WI38 (cell line): ENCODE measurements around the gene FAM3B.

Experiments
- H3K4me3 ChIP-seq: 2 replicates; pipeline ENCODE4 v1.5.1; 2011; ENCODE audit warnings: low read depth, mild to moderate bottlenecking, control low read depth, low read length
- TF ChIP-seq, protein P1 (sequence below): IDR thresholded peaks from 2 replicates; pipeline ENCODE4 v1.5.1; 2012; ENCODE audit warnings: low read depth, mild to moderate bottlenecking, control low read depth, low read length

Gene FAM3B

DNA sequence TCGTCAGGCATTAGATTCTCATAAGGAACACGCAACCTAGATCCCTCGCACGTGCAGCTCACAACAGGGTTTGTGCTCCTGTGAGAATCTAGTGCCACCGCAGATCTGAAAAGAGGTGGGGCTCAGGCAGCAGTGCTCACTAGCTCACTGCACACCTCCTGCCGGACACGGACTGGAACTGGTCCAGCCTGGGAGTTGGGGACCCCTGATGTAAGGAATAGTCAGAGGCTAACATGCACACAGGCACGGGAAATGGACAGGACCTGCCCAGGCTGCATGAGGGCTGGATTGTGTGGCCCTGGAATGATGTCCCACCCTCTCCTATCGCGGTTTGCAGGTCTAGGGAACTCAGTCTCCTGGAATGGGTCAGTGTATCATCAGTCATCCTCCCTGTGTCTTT, 86.2 kb downstream of the FAM3B start:
- no peak overlapping the region for H3K4me3 ChIP-seq
- TF ChIP-seq, protein P1, sequence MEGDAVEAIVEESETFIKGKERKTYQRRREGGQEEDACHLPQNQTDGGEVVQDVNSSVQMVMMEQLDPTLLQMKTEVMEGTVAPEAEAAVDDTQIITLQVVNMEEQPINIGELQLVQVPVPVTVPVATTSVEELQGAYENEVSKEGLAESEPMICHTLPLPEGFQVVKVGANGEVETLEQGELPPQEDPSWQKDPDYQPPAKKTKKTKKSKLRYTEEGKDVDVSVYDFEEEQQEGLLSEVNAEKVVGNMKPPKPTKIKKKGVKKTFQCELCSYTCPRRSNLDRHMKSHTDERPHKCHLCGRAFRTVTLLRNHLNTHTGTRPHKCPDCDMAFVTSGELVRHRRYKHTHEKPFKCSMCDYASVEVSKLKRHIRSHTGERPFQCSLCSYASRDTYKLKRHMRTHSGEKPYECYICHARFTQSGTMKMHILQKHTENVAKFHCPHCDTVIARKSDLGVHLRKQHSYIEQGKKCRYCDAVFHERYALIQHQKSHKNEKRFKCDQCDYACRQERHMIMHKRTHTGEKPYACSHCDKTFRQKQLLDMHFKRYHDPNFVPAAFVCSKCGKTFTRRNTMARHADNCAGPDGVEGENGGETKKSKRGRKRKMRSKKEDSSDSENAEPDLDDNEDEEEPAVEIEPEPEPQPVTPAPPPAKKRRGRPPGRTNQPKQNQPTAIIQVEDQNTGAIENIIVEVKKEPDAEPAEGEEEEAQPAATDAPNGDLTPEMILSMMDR = no peak

DNA sequence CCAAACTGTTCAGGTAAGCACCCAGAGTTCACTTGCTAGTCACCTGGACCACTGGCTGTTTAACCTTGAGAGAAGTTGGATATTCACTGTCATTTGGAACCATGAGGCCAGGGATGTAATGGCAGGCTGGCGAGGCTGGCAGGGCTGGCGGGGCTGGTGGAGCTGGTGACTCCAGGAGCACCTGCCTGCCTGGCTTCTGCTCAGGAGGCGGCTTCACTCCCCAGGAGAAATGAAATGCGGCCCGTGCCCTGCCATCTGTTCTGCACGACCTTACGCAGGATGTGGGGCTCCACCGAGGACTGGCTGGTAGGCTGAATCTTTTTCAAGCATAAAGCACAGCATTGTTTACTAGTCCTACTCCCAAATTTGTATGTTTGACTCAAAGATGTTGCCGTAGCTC, 86.7 kb downstream of the FAM3B start:
- H3K4me3 ChIP-seq = no peak overlapping the region
- TF ChIP-seq, protein P1 = no peak

DNA sequence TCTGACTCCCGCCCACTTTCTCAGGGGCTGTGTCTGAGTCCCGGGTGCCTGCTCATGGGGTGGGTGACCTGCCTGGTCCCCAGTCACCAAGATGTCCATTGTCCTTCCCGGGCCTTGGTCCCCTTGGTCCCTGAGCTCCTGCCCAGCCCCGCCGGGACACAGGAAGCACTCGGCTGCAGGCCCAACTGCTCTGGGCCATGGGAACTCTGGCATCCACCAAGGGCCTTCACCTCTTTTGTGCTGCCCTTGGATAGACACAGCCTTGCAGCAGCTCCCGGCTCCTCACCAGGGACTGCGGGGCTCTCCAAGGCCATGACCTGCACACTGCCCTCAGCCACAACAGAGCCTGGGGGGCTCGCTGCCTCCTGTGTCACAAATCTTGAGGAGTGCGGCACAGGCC, 87.4 kb downstream of the FAM3B start:
- TF ChIP-seq, protein P1 = no peak
- H3K4me3 ChIP-seq = no peak overlapping the region

DNA sequence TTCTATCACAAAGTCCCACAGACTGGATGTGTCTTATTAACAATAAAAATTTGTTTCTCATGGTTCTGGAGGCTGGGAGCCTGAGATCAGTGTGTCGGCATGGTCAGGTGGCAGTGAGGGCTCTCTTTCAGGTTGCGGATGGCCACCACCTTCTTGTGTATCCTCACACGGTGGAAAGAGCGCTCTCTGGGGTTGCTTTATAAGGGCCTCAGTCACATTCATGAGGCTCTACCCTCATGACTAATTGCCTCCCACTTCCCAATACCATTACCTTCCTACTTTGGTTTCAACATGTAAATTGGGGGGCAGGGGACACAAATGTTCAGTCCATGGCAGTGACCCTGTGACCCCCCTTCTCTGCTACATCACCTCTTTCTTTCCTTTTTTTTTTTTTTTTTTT, 88.7 kb downstream of the FAM3B start:
- TF ChIP-seq, protein P1 = no peak

DNA sequence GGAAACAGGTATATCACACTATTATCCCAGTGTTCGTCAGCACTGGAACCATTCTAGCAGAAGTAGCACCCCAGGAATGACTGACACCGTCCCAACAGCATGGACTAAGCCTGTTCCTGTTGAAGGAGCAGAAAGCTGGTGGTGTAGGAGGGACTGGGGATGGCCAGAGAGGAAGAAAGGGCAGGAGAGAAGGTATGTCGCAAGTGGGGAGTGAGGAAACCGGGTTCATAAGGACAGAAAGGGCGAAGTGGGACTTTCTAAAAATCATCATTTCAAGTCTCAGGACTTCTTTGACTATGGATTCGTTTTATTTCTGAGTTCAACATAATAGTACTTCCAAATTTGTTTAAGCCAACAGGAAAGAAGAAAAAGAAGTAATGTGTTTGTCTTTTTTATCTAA, 89.7 kb downstream of the FAM3B start:
- H3K4me3 ChIP-seq = no peak overlapping the region
- TF ChIP-seq, protein P1 = no peak

More for the DNA sequence above, 88.7 kb downstream of the FAM3B start:
- H3K4me3 ChIP-seq = no peak overlapping the region
